H1 (cell line): ENCODE results near the gene GALNT6. TPM values are rescaled to one million over a fixed set of nuclear protein-coding genes. Genes with fewer than 3 reads are reported as not detected.

ENCODE experiments used
- CTCF ChIA-PET: fragments of 300-600 bp; sonication (Branson Sonifier 250); formaldehyde crosslinking; loops from one replicate; lab custom pipeline; 2021; ENCODE audit not compliant: partially characterized antibody; lab: Charles Lee
- POLR2A ChIA-PET: fragments of 300-600 bp; sonication (Branson Sonifier 250); formaldehyde crosslinking; loops from one replicate; lab custom pipeline; 2021; ENCODE audit warnings: inconsistent platforms; ENCODE audit not compliant: partially characterized antibody; lab: Charles Lee
- DNase-seq, 2 experiments: peaks; one replicate each; pipeline versions ENCODE4 v3.0.0 to v3.0.0-alpha.2; 2010 to 2022; ENCODE audit warnings: low spot score in 2 of 2, low read depth in 1 of 2, mixed read lengths in 1 of 2
- FAIRE-seq: peaks from 2 replicates; lab custom pipeline; 2011; peaks lifted over from hg19 to GRCh38; lab: Jason Lieb, UNC
- H2AFZ ChIP-seq: 2 replicates; pipeline ENCODE4 v1.8.1; 2012; ENCODE audit warnings: low read length, inconsistent platforms
- H2AK5ac ChIP-seq: 2 replicates; pipeline ENCODE4 v1.6.1; 2013; ENCODE audit warnings: low read depth, low read length
- H2BK120ac ChIP-seq: replicated peaks from 2 replicates; pipeline ENCODE3; 2013; ENCODE audit warnings: low read depth, low read length, inconsistent platforms
- H2BK12ac ChIP-seq: 2 replicates; pipeline ENCODE4 v1.6.1; 2013; ENCODE audit warnings: low read depth, low read length
- H2BK15ac ChIP-seq: 2 replicates; pipeline ENCODE4 v1.6.1; 2013; ENCODE audit warnings: low read length
- H2BK20ac ChIP-seq: 2 replicates; pipeline ENCODE4 v1.6.1; 2013; ENCODE audit warnings: low read length
- H2BK5ac ChIP-seq: 2 replicates; pipeline ENCODE4 v1.6.1; 2013; ENCODE audit warnings: low read depth, low read length
- H3K14ac ChIP-seq: 2 replicates; pipeline ENCODE4 v1.6.1; 2013; ENCODE audit warnings: inconsistent platforms; ENCODE audit not compliant: insufficient read length
- H3K18ac ChIP-seq: 2 replicates; pipeline ENCODE4 v1.6.1; 2013; ENCODE audit warnings: low read length; ENCODE audit errors: extremely low read depth
- H3K23ac ChIP-seq: 2 replicates; pipeline ENCODE4 v1.6.1; 2013; ENCODE audit warnings: inconsistent platforms; ENCODE audit not compliant: insufficient read length
- H3K23me2 ChIP-seq: 2 replicates; pipeline ENCODE4 v1.6.1; 2013; ENCODE audit warnings: low read depth, low read length
- H3K27ac ChIP-seq: 2 replicates; pipeline ENCODE4 v1.6.1; 2011; ENCODE audit warnings: low read depth, low read length, inconsistent platforms
- H3K27me3 ChIP-seq, 4 experiments: replicated peaks in 1 of 4; 1 replicate in 1 of 4; 2 replicates in 3 of 4; pipeline versions ENCODE4 v1.6.1 to v1.8.1; 2011 to 2013; ENCODE audit warnings: low read length in 3 of 4, mild to moderate bottlenecking in 3 of 4, inconsistent platforms in 2 of 4, mixed read lengths in 2 of 4, moderate library complexity in 1 of 4; ENCODE audit not compliant: control insufficient read depth in 3 of 4, insufficient read depth in 3 of 4; ENCODE audit errors: extremely low read depth in 1 of 4
- H3K36me3 ChIP-seq, 4 experiments: 2 replicates each; pipeline versions ENCODE4 v1.6.1 to v1.8.1; 2011 to 2013; ENCODE audit warnings: mild to moderate bottlenecking in 4 of 4, low read length in 3 of 4, moderate library complexity in 2 of 4, control low read depth in 1 of 4, inconsistent platforms in 1 of 4; ENCODE audit not compliant: insufficient read depth in 4 of 4, control insufficient read depth in 2 of 4
- H3K4ac ChIP-seq: replicated peaks from 2 replicates; pipeline ENCODE3; 2013; ENCODE audit warnings: low read length, low read depth, mixed read lengths, inconsistent platforms; ENCODE audit not compliant: insufficient read length
- H3K4me1 ChIP-seq, 4 experiments: replicated peaks in 1 of 4; 1 replicate in 1 of 4; 2 replicates in 3 of 4; pipeline versions ENCODE4 v1.6.1 to v1.8.1; 2011 to 2013; ENCODE audit warnings: low read length in 3 of 4, inconsistent platforms in 2 of 4, mixed read lengths in 1 of 4; ENCODE audit not compliant: insufficient read depth in 4 of 4, control insufficient read depth in 3 of 4
- H3K4me2 ChIP-seq, 2 experiments: 2 replicates each; pipeline versions ENCODE4 v1.6.1 to v1.8.1; 2011 to 2013; ENCODE audit warnings: low read depth in 2 of 2, low read length in 2 of 2, control low read depth in 1 of 2, inconsistent platforms in 1 of 2, mild to moderate bottlenecking in 1 of 2; ENCODE audit not compliant: insufficient read depth in 1 of 2
- H3K4me3 ChIP-seq, 4 experiments: fragments of 200-600, 300-600 bp in 1 of 4; sonication (generic), shearing (Covaris generic), sonication (Bioruptor Twin) in 1 of 4; 2 replicates each; pipeline versions ENCODE4 v1.5.1 to v1.8.1; 2011 to 2016; ENCODE audit warnings: low read length in 4 of 4, low read depth in 3 of 4, control low read depth in 2 of 4, inconsistent platforms in 2 of 4, mild to moderate bottlenecking in 2 of 4, mixed read lengths in 1 of 4, moderate library complexity in 1 of 4; ENCODE audit not compliant: insufficient read depth in 2 of 4; ENCODE audit errors: extremely low read depth in 1 of 4
- H3K56ac ChIP-seq: replicated peaks from 2 replicates; pipeline ENCODE3; 2013; ENCODE audit warnings: low read depth, mild to moderate bottlenecking, mixed read lengths, low read length, inconsistent platforms; ENCODE audit not compliant: insufficient read length
- H3K79me1 ChIP-seq: 2 replicates; pipeline ENCODE4 v1.6.1; 2013; ENCODE audit warnings: low read depth, low read length, control low read depth
- H3K79me2 ChIP-seq, 2 experiments: 2 replicates each; pipeline versions ENCODE4 v1.6.1 to v1.8.1; 2012 to 2013; ENCODE audit warnings: low read length in 2 of 2, mild to moderate bottlenecking in 2 of 2, inconsistent platforms in 1 of 2; ENCODE audit not compliant: insufficient read depth in 2 of 2, control insufficient read depth in 1 of 2
- H3K9ac ChIP-seq, 4 experiments: replicated peaks in 1 of 4; 1 replicate in 1 of 4; 2 replicates in 3 of 4; pipeline versions ENCODE4 v1.6.1 to v1.8.1; 2011 to 2013; ENCODE audit warnings: low read depth in 3 of 4, low read length in 3 of 4, control low read depth in 2 of 4, mild to moderate bottlenecking in 2 of 4, moderate library complexity in 2 of 4, inconsistent platforms in 1 of 4; ENCODE audit errors: extremely low read depth in 1 of 4
- H3K9me3 ChIP-seq, 2 experiments: 2 replicates each; pipeline versions ENCODE4 v1.6.1 to v1.8.1; 2012 to 2013; ENCODE audit warnings: mild to moderate bottlenecking in 2 of 2, moderate library complexity in 2 of 2, control low read depth in 1 of 2, inconsistent platforms in 1 of 2, low read depth in 1 of 2, low read length in 1 of 2, mixed read lengths in 1 of 2; ENCODE audit not compliant: insufficient read depth in 2 of 2
- H4K20me1 ChIP-seq, 2 experiments: replicated peaks in 1 of 2; 2 replicates each; pipeline versions ENCODE3 to v1.8.1; 2011 to 2013; ENCODE audit warnings: inconsistent platforms in 2 of 2, low read length in 2 of 2, mild to moderate bottlenecking in 1 of 2; ENCODE audit not compliant: insufficient read depth in 2 of 2, control insufficient read depth in 1 of 2
- H4K5ac ChIP-seq: 2 replicates; pipeline ENCODE4 v1.6.1; 2013; ENCODE audit warnings: low read length, low read depth, mixed read lengths, inconsistent platforms; ENCODE audit not compliant: insufficient read length
- H4K8ac ChIP-seq: 2 replicates; pipeline ENCODE4 v1.8.0; 2013; ENCODE audit warnings: mild to moderate bottlenecking, moderate library complexity, low read length, inconsistent platforms; ENCODE audit not compliant: insufficient read depth; ENCODE audit errors: extremely low read depth
- H4K91ac ChIP-seq: replicated peaks from 2 replicates; pipeline ENCODE3; 2013; ENCODE audit warnings: low read length, mixed read lengths, inconsistent platforms; ENCODE audit not compliant: insufficient read length
- BACH1 ChIP-seq: IDR thresholded peaks from 2 replicates; pipeline ENCODE4 v1.6.1; 2012; ENCODE audit warnings: low read length, improper control_type of control experiment
- BRCA1 ChIP-seq: IDR thresholded peaks from 2 replicates; pipeline ENCODE4 v1.6.1; 2012; ENCODE audit warnings: low read depth, low read length, improper control_type of control experiment
- JUN ChIP-seq: IDR thresholded peaks from 2 replicates; pipeline ENCODE4 v1.6.1; 2011; ENCODE audit warnings: low read depth, mild to moderate bottlenecking, improper control_type of control experiment, low read length
- KDM1A ChIP-seq: fragments of 200-600, 300-600 bp; sonication (generic); IDR thresholded peaks from 2 replicates; pipeline ENCODE4 v1.7.1; 2016; ENCODE audit warnings: mild to moderate bottlenecking, low read length, borderline replicate concordance
- KDM5A ChIP-seq: fragments of 200-600 bp; IDR thresholded peaks from 2 replicates; pipeline ENCODE4 v1.7.1; 2012; ENCODE audit warnings: mild to moderate bottlenecking, low read length, inconsistent platforms, mixed read lengths
- RXRA ChIP-seq: IDR thresholded peaks from 2 replicates; pipeline ENCODE4 v1.6.1; 2011; ENCODE audit warnings: low read depth, mild to moderate bottlenecking, low read length, moderate library complexity; ENCODE audit not compliant: insufficient read depth
- SIN3A ChIP-seq, 2 experiments: IDR thresholded peaks in 1 of 2; conservative IDR thresholded peaks in 1 of 2; 2 replicates each; pipeline ENCODE4 v1.6.1; 2011 to 2012; ENCODE audit warnings: low read length in 2 of 2, improper control_type of control experiment in 1 of 2, low read depth in 1 of 2, mild to moderate bottlenecking in 1 of 2
- SIRT6 ChIP-seq: IDR thresholded peaks from one replicate; pipeline ENCODE4 v1.7.1; 2012; ENCODE audit warnings: low read length, inconsistent platforms
- SP1 ChIP-seq: IDR thresholded peaks from 2 replicates; pipeline ENCODE4 v1.6.1; 2011; ENCODE audit warnings: low read depth, low read length
- SUZ12 ChIP-seq: fragments of 200-600 bp; sonication (generic); IDR thresholded peaks from 2 replicates; pipeline ENCODE4 v1.6.1; 2012; ENCODE audit warnings: mild to moderate bottlenecking, inconsistent platforms, low read length, moderate library complexity, mixed read lengths
- TBP ChIP-seq: IDR thresholded peaks from 2 replicates; pipeline ENCODE4 v1.6.1; 2011; ENCODE audit warnings: low read depth, low read length, improper control_type of control experiment
- YY1 ChIP-seq: IDR thresholded peaks from 2 replicates; pipeline ENCODE4 v1.6.1; 2011; ENCODE audit warnings: low read depth, mild to moderate bottlenecking, low read length
- WGBS, 2 experiments: shearing (Covaris generic) in 1 of 2; methylation state at CpG; one replicate each; pipeline versions ENCODE4 v1.1.6 to v1.1.7; 2013 to 2015; ENCODE audit warnings: low lambda C conversion rate in 2 of 2, mixed read lengths in 2 of 2, inconsistent platforms in 1 of 2, low coverage in 1 of 2, missing lambda C conversion rate in 1 of 2; ENCODE audit not compliant: insufficient replicate concordance in 2 of 2, insufficient coverage in 1 of 2, insufficient read length in 1 of 2; ENCODE audit errors: extremely low coverage in 1 of 2, missing lambda C conversion rate in 1 of 2; 5-methylcytosine and 5-hydroxymethylcytosine counted together
- polyA plus RNA-seq, 7 experiments: library from polyadenylated mRNA; depleted of rRNA in 3 of 7; stranded (reverse) in 5 of 7; unstranded in 2 of 7; fragments of >200 nt in 5 of 7; fragments of 200-250 nt in 2 of 7; gene quantifications; 1 replicate in 5 of 7; 2 replicates in 1 of 7; 4 replicates in 1 of 7; pipeline versions ENCODE4 v1.2.1 to v1.2.3, GENCODE V29; 2011 to 2013; ENCODE audit warnings: missing spikeins in 2 of 7, mixed read lengths in 2 of 7
- total RNA-seq: library from RNA; stranded (reverse); fragmentation: NEBNext Ultra II Directional; extraction: Animal tissue kit (Norgen Biotek cat#: 25700); gene quantifications from 2 replicates; pipeline ENCODE4 v1.2.1, GENCODE V29; 2021
- TF ChIP-seq, protein P1 (sequence below), 3 experiments: IDR thresholded peaks; 1 replicate in 2 of 3; 2 replicates in 1 of 3; pipeline versions ENCODE4 v1.5.1 to v1.6.1; 2011; ENCODE audit warnings: low read length in 3 of 3, mild to moderate bottlenecking in 3 of 3, inconsistent platforms in 2 of 3, low read depth in 1 of 3, moderate library complexity in 1 of 3; ENCODE audit not compliant: insufficient read depth in 1 of 3; ENCODE audit errors: control extremely low read depth in 1 of 3

The GALNT6 gene
- total and polyA plus RNA-seq, 2 of the 8 experiments (the other 6 are each of a cell fraction or from before 2014, with no cell fraction given): 5.8 to 10.7 TPM

DNA sequence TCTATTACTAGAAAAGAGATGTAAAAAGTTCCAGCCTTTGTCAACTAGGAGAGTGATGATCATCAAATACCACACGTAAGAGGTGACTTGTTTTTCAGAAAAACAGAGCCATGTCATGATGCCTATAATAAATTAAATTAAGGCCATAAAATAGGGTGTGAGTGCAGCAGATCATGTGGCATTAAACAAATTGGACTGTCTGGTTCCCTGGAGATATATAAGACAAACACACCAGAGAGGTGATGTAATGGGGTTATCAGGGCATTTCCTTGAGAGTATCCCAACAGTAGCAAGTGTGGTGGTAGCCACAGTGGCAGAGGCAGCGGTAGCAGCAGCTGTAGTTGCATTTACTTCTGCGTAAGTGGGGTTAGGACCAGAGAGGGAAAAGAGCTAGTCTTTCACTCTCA is 14.6 kb upstream of the GALNT6 start:
- Histone ChIP-seq H3K56ac (no peak overlapping the region), H4K20me1 (no peaks in the 10 kb centered on the region), H3K4me3 (no peak overlapping the region), H4K5ac (no peak overlapping the region), H4K8ac (no peak overlapping the region), H3K4ac (no peak overlapping the region), H3K27me3 (no peaks in the 10 kb centered on the region), H2AFZ (no peak overlapping the region), H3K79me2 (no peaks in the 10 kb centered on the region), H2AK5ac (no peak overlapping the region), H2BK15ac (no peak overlapping the region), H4K91ac (no peak overlapping the region), H3K14ac (no peak overlapping the region), H3K23ac (no peak overlapping the region), H3K36me3 (no peaks in the 10 kb centered on the region), H3K27ac (no peak overlapping the region), H3K9me3 (no peaks in the 10 kb centered on the region), H3K18ac (no peak overlapping the region), H2BK5ac (no peak overlapping the region), H2BK20ac (no peak overlapping the region), H3K4me2 (no peak overlapping the region), H3K79me1 (no peaks in the 10 kb centered on the region), H3K4me1 (no peaks in the 10 kb centered on the region; a peak in 2 of 7 replicates), H2BK12ac (no peak overlapping the region), H3K9ac (no peak overlapping the region), H3K23me2 (no peaks in the 10 kb centered on the region), H2BK120ac (no peak overlapping the region)
- POLR2A ChIA-PET: interaction anchor here (1.3 kb wide), 1 partner anchor 14 kb away, joined by 4 read pairs; the partner anchor contains the start of gene GALNT6
- DNase-seq (no peak), FAIRE-seq (no peak)
- CTCF ChIA-PET: interaction anchor here (1.6 kb wide), 1 partner anchor 55 kb away, joined by 3 read pairs; no protein-coding TSS in a partner anchor
- 91% methylated on average over 3 of the region's 3 CpGs; no CpG with 5 or more reads in 1 of the 2 experiments for WGBS, 2 experiments
- TF ChIP-seq TBP: no peak
- TF ChIP-seq, protein P1, sequence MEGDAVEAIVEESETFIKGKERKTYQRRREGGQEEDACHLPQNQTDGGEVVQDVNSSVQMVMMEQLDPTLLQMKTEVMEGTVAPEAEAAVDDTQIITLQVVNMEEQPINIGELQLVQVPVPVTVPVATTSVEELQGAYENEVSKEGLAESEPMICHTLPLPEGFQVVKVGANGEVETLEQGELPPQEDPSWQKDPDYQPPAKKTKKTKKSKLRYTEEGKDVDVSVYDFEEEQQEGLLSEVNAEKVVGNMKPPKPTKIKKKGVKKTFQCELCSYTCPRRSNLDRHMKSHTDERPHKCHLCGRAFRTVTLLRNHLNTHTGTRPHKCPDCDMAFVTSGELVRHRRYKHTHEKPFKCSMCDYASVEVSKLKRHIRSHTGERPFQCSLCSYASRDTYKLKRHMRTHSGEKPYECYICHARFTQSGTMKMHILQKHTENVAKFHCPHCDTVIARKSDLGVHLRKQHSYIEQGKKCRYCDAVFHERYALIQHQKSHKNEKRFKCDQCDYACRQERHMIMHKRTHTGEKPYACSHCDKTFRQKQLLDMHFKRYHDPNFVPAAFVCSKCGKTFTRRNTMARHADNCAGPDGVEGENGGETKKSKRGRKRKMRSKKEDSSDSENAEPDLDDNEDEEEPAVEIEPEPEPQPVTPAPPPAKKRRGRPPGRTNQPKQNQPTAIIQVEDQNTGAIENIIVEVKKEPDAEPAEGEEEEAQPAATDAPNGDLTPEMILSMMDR (IDR thresholded peaks at IDR 0.05; ENCODE audit: control extremely low read depth in 1 of 3, insufficient read depth in 1 of 3, low read depth in 1 of 3, low read length in 3 of 3): no peak
- no peak for TF ChIP-seq BACH1
- TF ChIP-seq BRCA1: no peak
- TF ChIP-seq SP1: no peak
- TF ChIP-seq SIRT6: no peak
- no peak for TF ChIP-seq KDM1A
- TF ChIP-seq YY1: no peak
- TF ChIP-seq JUN: no peak
- no peak for TF ChIP-seq RXRA
- no peak for TF ChIP-seq KDM5A
- no peak for TF ChIP-seq SUZ12
- TF ChIP-seq SIN3A (conservative IDR thresholded peaks at IDR 0.05 in 1 of 2, IDR thresholded peaks at IDR 0.05 in 1 of 2; ENCODE audit: low read depth in 1 of 2, low read length in 2 of 2): no peak
